Thymus (tissue), 14 donors: Measurements from ENCODE around the gene TRIM52. TPM values are rescaled to one million over a fixed set of nuclear protein-coding genes. Genes with fewer than 3 reads are reported as not detected.
"Not testable (repeated sequence)": the region's sequence is repeated elsewhere in the genome, so short reads cannot be mapped to it uniquely, and the experiment has no call there.

Source experiments
- DNase-seq, 9 donors: peaks; one replicate each; pipeline ENCODE4 v3.0.0-alpha.2; 2013; ENCODE audit warnings: low spot score in 9 of 9, low read depth in 6 of 9, missing footprints in 1 of 9
- H3K27ac ChIP-seq, 2 donors: one replicate each; pipeline ENCODE4 v1.5.1; 2013; ENCODE audit warnings: control low read depth in 1 of 2, low read depth in 1 of 2, low read length in 1 of 2, mild to moderate bottlenecking in 1 of 2, moderate library complexity in 1 of 2
- H3K27me3 ChIP-seq, 2 donors: one replicate each; pipeline ENCODE4 v1.5.1; 2013; ENCODE audit warnings: low read length in 1 of 2; ENCODE audit not compliant: control insufficient read depth in 2 of 2, insufficient read depth in 1 of 2
- H3K36me3 ChIP-seq, 2 donors: one replicate each; pipeline ENCODE4 v1.5.1; 2013; ENCODE audit warnings: low read length in 1 of 2, mild to moderate bottlenecking in 1 of 2, moderate library complexity in 1 of 2; ENCODE audit not compliant: control insufficient read depth in 2 of 2, insufficient read depth in 2 of 2
- H3K4me1 ChIP-seq, 2 donors: one replicate each; pipeline ENCODE4 v1.5.1; 2013; ENCODE audit warnings: low read length in 2 of 2; ENCODE audit not compliant: control insufficient read depth in 2 of 2, insufficient read depth in 2 of 2
- H3K4me3 ChIP-seq, 2 donors: one replicate each; pipeline ENCODE4 v1.5.1; 2013; ENCODE audit warnings: low read length in 2 of 2, control low read depth in 1 of 2, mild to moderate bottlenecking in 1 of 2
- H3K9me3 ChIP-seq, 2 donors: one replicate each; pipeline ENCODE4 v1.5.1; 2013; ENCODE audit warnings: low read length in 1 of 2, mild to moderate bottlenecking in 1 of 2; ENCODE audit not compliant: control insufficient read depth in 2 of 2, insufficient read depth in 1 of 2
- WGBS: extraction: QIAGEN DNeasy Blood & Tissue Kit; methylation state at CpG from one replicate; pipeline ENCODE4 v1.1.7; 2013; 5-methylcytosine and 5-hydroxymethylcytosine counted together
- long read RNA-seq, 10 donors: transcript quantifications; one replicate each; lab custom pipeline, GENCODE V29; 2026
- polyA plus RNA-seq: library from polyadenylated mRNA; stranded (reverse); fragments of 200-250 nt; gene quantifications from one replicate; pipeline ENCODE4 v1.2.3, GENCODE V29; 2013
- total RNA-seq: library from RNA; stranded (reverse); fragments of 120-200 nt; gene quantifications from one replicate; pipeline ENCODE4 v1.2.4, GENCODE V29; 2013
- donor health status: healthy.

The TRIM52 gene
- total RNA-seq (10.7 TPM), polyA plus RNA-seq (35.2 TPM)
- long read RNA-seq, donor 1, full-length matches to known transcripts, result 4 of 4 reads
- long read RNA-seq, donor 1, partial matches to known transcripts, result 0 of 4 reads
- long read RNA-seq, donor 1, other reads (novel, unspliced or antisense), result 0 of 4 reads
- long read RNA-seq, donor 2, result 0 reads
- long read RNA-seq, donor 3, full-length matches to known transcripts, result 43 of 94 reads
- long read RNA-seq, donor 3, partial matches to known transcripts, result 0 of 94 reads
- long read RNA-seq, donor 3, other reads (novel, unspliced or antisense), result 51 of 94 reads
- long read RNA-seq, donor 4, full-length matches to known transcripts, result 26 of 26 reads
- long read RNA-seq, donor 4, partial matches to known transcripts, result 0 of 26 reads
- long read RNA-seq, donor 4, other reads (novel, unspliced or antisense), result 0 of 26 reads
- long read RNA-seq, donor 5, full-length matches to known transcripts, result 48 of 53 reads
- long read RNA-seq, donor 5, partial matches to known transcripts, result 0 of 53 reads
- long read RNA-seq, donor 5, other reads (novel, unspliced or antisense), result 5 of 53 reads
- long read RNA-seq, donor 6, full-length matches to known transcripts, result 22 of 22 reads
- long read RNA-seq, donor 6, partial matches to known transcripts, result 0 of 22 reads
- long read RNA-seq, donor 6, other reads (novel, unspliced or antisense), result 0 of 22 reads
- long read RNA-seq, donor 7, full-length matches to known transcripts, result 10 of 10 reads
- long read RNA-seq, donor 7, partial matches to known transcripts, result 0 of 10 reads
- long read RNA-seq, donor 7, other reads (novel, unspliced or antisense), result 0 of 10 reads
- long read RNA-seq, donor 8, full-length matches to known transcripts, result 6 of 6 reads
- long read RNA-seq, donor 8, partial matches to known transcripts, result 0 of 6 reads
- long read RNA-seq, donor 8, other reads (novel, unspliced or antisense), result 0 of 6 reads
- long read RNA-seq, donor 9, full-length matches to known transcripts, result 14 of 14 reads
- long read RNA-seq, donor 9, partial matches to known transcripts, result 0 of 14 reads
- long read RNA-seq, donor 9, other reads (novel, unspliced or antisense), result 0 of 14 reads
- long read RNA-seq, donor 10, full-length matches to known transcripts, result 12 of 12 reads
- long read RNA-seq, donor 10, partial matches to known transcripts, result 0 of 12 reads
- long read RNA-seq, donor 10, other reads (novel, unspliced or antisense), result 0 of 12 reads

- Histone ChIP-seq H3K4me1 (peaks cover 17 to 26% of the 10 kb centered on the region in 2 donors), H3K27ac (peak within 1 kb of the TSS; percentile 98 to 99), H3K4me3 (peak within 1 kb of the TSS; percentile 85 to 99), H3K27me3 (no peaks in the 10 kb centered on the region), H3K9me3 (peaks cover 0 to 9% of the 10 kb centered on the region in 2 donors), H3K36me3 (peaks cover 7 to 19% of the 10 kb centered on the region in 2 donors)
- peak in 8 of 9 donors; percentile 81 to 96 (median 90) for DNase-seq
- under 1% methylated on average over 43 of the region's 43 CpGs for WGBS
Measured at GRCh38 chr5:181260720-181261319, at the start of gene TRIM52. Gene TRIM52 (minus strand): TSS chr5:181261143. CDS start chr5:181260813, 330 bp downstream.

GRCh38 chr5:181287331-181287730 lies 26.4 kb upstream of the TRIM52 start:
- DNase-seq, H3K27me3 ChIP-seq, H3K9me3 ChIP-seq, H3K4me3 ChIP-seq, H3K4me1 ChIP-seq, H3K36me3 ChIP-seq, H3K27ac ChIP-seq: not testable (repeated sequence)
- 94% methylated on average over 1 of the region's 1 CpG for WGBS

GRCh38 chr5:181285962-181286705 lies 25.2 kb upstream of the TRIM52 start:
- not testable (repeated sequence) for DNase-seq

GRCh38 chr5:181283841-181284755 lies 23.2 kb upstream of the TRIM52 start:
- H3K4me1 ChIP-seq, H3K9me3 ChIP-seq, DNase-seq, H3K4me3 ChIP-seq, H3K27me3 ChIP-seq, H3K36me3 ChIP-seq, H3K27ac ChIP-seq: not testable (repeated sequence)
- WGBS, result 71% methylated on average over 6 of the region's 6 CpGs

More at GRCh38 chr5:181285962-181286705, 25.2 kb upstream of the TRIM52 start:
- WGBS, result 96% methylated on average over 10 of the region's 10 CpGs
- not testable (repeated sequence) for H3K4me1 ChIP-seq, H3K36me3 ChIP-seq, H3K27ac ChIP-seq, H3K27me3 ChIP-seq, H3K4me3 ChIP-seq, H3K9me3 ChIP-seq

GRCh38 chr5:181283347-181283746 lies 22.4 kb upstream of the TRIM52 start:
- 92% methylated on average over 13 of the region's 13 CpGs for WGBS
- H3K9me3 ChIP-seq, result no peaks in the 10 kb centered on the region
- H3K4me1 ChIP-seq, result no peaks in the 10 kb centered on the region
- DNase-seq, result no peak
- no peaks in the 10 kb centered on the region for H3K27me3 ChIP-seq
- no peak overlapping the region for H3K4me3 ChIP-seq
- no peak overlapping the region for H3K27ac ChIP-seq
- H3K36me3 ChIP-seq, result no peaks in the 10 kb centered on the region

GRCh38 chr5:181282874-181283273 lies 21.9 kb upstream of the TRIM52 start:
- no peak overlapping the region for H3K4me3 ChIP-seq
- H3K27ac ChIP-seq, result no peak overlapping the region
- 94% methylated on average over 7 of the region's 7 CpGs for WGBS
- H3K27me3 ChIP-seq, result no peaks in the 10 kb centered on the region
- no peaks in the 10 kb centered on the region for H3K9me3 ChIP-seq
- no peaks in the 10 kb centered on the region for H3K4me1 ChIP-seq
- H3K36me3 ChIP-seq, result no peaks in the 10 kb centered on the region
- DNase-seq, result no peak

- H3K4me3 ChIP-seq, H3K36me3 ChIP-seq, H3K27ac ChIP-seq, H3K9me3 ChIP-seq, H3K4me1 ChIP-seq, H3K27me3 ChIP-seq, DNase-seq: not testable (repeated sequence)
- WGBS, result 95% methylated on average over 16 of the region's 16 CpGs
Measured at GRCh38 chr5:181282415-181282814, 21.5 kb upstream of the TRIM52 start.
